Retinal pigment epithelial cell (primary cell): ENCODE measurements around the gene CSMD2.

Source experiments
- DNase-seq: peaks from one replicate; pipeline ENCODE4 v3.0.0-alpha.2; 2010; ENCODE audit warnings: low read depth
- H3K4me3 ChIP-seq: 2 replicates; pipeline ENCODE4 v1.5.1; 2011; ENCODE audit warnings: mild to moderate bottlenecking, low read length, control low read depth, moderate library complexity
- CTCF ChIP-seq: conservative IDR thresholded peaks from 2 replicates; pipeline ENCODE4 v1.5.1; 2011; ENCODE audit warnings: low read depth, low read length, control low read depth, inconsistent platforms

Gene CSMD2

GRCh38 chr1:34164771-34165391 is at the start of gene CSMD2:
Gene CSMD2 (minus strand): TSS chr1:34165230. CDS start chr1:34165097, 133 bp downstream.
- DNase-seq, result no peak
- H3K4me3 ChIP-seq, result peak within 1 kb of the TSS; percentile 10
- TF ChIP-seq CTCF, result no peak

- DNase-seq, result no peak
- TF ChIP-seq CTCF, result no peak
- H3K4me3 ChIP-seq, result no peak overlapping the region
Observed at GRCh38 chr1:34213956-34214355, 48.9 kb upstream of the CSMD2 start.

GRCh38 chr1:34212673-34213072 is 47.6 kb upstream of the CSMD2 start:
- TF ChIP-seq CTCF, result no peak
- H3K4me3 ChIP-seq, result no peak overlapping the region
- DNase-seq, result no peak

- no peak for DNase-seq
- H3K4me3 ChIP-seq, result no peak overlapping the region
- no peak for TF ChIP-seq CTCF
Observed at GRCh38 chr1:34199927-34200326, 34.9 kb upstream of the CSMD2 start.

GRCh38 chr1:34192621-34193020 is 27.6 kb upstream of the CSMD2 start:
- TF ChIP-seq CTCF, result no peak
- DNase-seq, result no peak
- H3K4me3 ChIP-seq, result no peak overlapping the region

GRCh38 chr1:34190692-34191091 is 25.7 kb upstream of the CSMD2 start:
- H3K4me3 ChIP-seq, result no peak overlapping the region
- TF ChIP-seq CTCF, result no peak
- no peak for DNase-seq

GRCh38 chr1:34188985-34189384 is 24.0 kb upstream of the CSMD2 start:
- DNase-seq, result no peak
- TF ChIP-seq CTCF, result no peak
- H3K4me3 ChIP-seq, result no peak overlapping the region
